AG04449 (cell line): ENCODE data around the gene DHX58.

Experiments
- CTCF ChIA-PET: fragments of 350-600 bp; formaldehyde crosslinking; extraction: SDS; loops from one replicate; lab custom pipeline; 2021; ENCODE audit warnings: antibody characterized with exemption; lab: Yijun Ruan, JAX
- POLR2A ChIA-PET: fragments of 400-600, 350-600 bp; formaldehyde crosslinking; extraction: SDS; loops from one replicate; lab custom pipeline; 2020; ENCODE audit warnings: antibody characterized with exemption, inconsistent platforms; lab: Yijun Ruan, JAX
- DNase-seq: peaks from one replicate; pipeline ENCODE4 v3.0.0-alpha.2; 2010; ENCODE audit warnings: low read depth, low spot score
- H3K4me3 ChIP-seq: 2 replicates; pipeline ENCODE4 v1.5.1; 2011; ENCODE audit warnings: low read depth, mild to moderate bottlenecking, control low read depth, low read length
- CTCF ChIP-seq: IDR thresholded peaks from one replicate; pipeline ENCODE4 v1.5.1; 2011; ENCODE audit warnings: mild to moderate bottlenecking, moderate library complexity, low read length, control low read depth, inconsistent platforms; ENCODE audit not compliant: insufficient read depth; ENCODE audit errors: missing control alignments

Gene DHX58

GRCh38 chr17:42092939-42093338, 19.6 kb downstream of the DHX58 start:
- H3K4me3 ChIP-seq = no peak overlapping the region
- no peak for DNase-seq
- CTCF ChIA-PET = interaction anchor here (1.1 to 1.5 kb wide), 4 partner anchors 8 to 33 kb away, joined by 3 to 5 read pairs (median 4); no protein-coding TSS in a partner anchor
- POLR2A ChIA-PET = no interaction called here
- TF ChIP-seq CTCF = no peak

- DNase-seq = no peak
- H3K4me3 ChIP-seq = no peak overlapping the region
- no peak for TF ChIP-seq CTCF
- ChIA-PET POLR2A (no interaction called here), CTCF (interaction anchor here (0.9 to 3.0 kb wide), 6 partner anchors 10 to 66 kb away, joined by 3 to 13 read pairs (median 5); no protein-coding TSS in a partner anchor)
Observed at GRCh38 chr17:42090964-42091790, 21.3 kb downstream of the DHX58 start.

- CTCF ChIA-PET = interaction anchor here (1.3 kb wide), 1 partner anchor 23 kb away, joined by 6 read pairs; no protein-coding TSS in a partner anchor
Observed at GRCh38 chr17:42088736-42089135, 23.8 kb downstream of the DHX58 start.

GRCh38 chr17:42087736-42088705, 24.5 kb downstream of the DHX58 start:
- H3K4me3 ChIP-seq = no peak overlapping the region
- POLR2A ChIA-PET = no interaction called here
- CTCF ChIA-PET = interaction anchor here (1.3 kb wide), 2 partner anchors 20 to 23 kb away, joined by 5 to 6 read pairs; no protein-coding TSS in a partner anchor
- no peak for TF ChIP-seq CTCF
- DNase-seq = no peak

More at GRCh38 chr17:42088736-42089135, 23.8 kb downstream of the DHX58 start:
- no peak for DNase-seq
- TF ChIP-seq CTCF = no peak
- H3K4me3 ChIP-seq = no peak overlapping the region
- POLR2A ChIA-PET = no interaction called here

GRCh38 chr17:42087042-42087701, 25.3 kb downstream of the DHX58 start:
- no peak for TF ChIP-seq CTCF
- no peak overlapping the region for H3K4me3 ChIP-seq
- POLR2A ChIA-PET = no interaction called here
- DNase-seq = no peak
- CTCF ChIA-PET = interaction anchor here (0.6 to 1.3 kb wide), 2 partner anchors 20 to 52 kb away, joined by 3 to 5 read pairs; no protein-coding TSS in a partner anchor
